Globus pallidus (tissue), 1 donor: ENCODE measurements around the gene HMGN1.
A peak's percentile ranks its signal among the peaks of the same experiment; 100 is the strongest.

Experiments
- DNase-seq: peaks from one replicate; pipeline ENCODE4 v3.0.0-alpha.2; 2015; ENCODE audit warnings: low spot score

The HMGN1 gene

DNA sequence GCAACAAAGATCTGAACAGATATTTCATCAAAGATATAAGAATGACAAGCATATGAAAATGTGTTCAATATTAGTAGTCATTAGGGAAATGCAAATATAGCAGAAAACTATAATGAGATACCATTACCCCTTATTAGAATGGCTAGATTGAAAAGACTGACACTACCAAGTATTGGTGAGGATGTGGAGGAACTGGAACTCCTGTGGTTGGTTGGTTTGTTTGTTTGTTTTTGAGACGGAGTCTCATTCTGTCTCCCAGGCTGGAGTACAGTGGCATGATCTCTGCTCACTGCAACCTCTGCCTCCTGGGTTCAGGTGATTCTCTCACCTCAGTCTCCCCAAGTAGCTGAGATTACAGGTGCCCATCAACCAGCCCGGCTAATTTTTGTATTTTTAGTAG, 18.9 kb upstream of the HMGN1 start:
- DNase-seq = no peak

DNA sequence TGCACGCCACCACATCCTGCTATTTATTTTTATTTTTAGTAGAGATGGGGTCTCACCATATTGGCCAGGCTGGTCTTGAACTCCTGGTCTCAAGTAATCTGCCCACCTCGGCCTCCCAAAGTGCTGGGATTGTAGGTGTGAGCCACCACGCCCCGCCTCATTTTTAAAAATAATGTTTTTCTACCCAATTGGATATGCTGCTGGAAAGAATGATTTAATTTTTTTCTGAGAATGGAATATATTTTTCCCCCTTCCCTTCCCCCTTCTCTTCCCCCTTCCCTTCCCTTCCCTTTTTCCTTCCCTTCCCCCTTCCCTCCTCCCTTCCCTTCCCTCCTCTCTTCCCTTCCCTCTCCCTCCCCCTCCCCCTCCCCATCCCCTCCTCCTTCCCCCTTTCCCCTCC, 17.7 kb upstream of the HMGN1 start:
- no peak for DNase-seq

DNA sequence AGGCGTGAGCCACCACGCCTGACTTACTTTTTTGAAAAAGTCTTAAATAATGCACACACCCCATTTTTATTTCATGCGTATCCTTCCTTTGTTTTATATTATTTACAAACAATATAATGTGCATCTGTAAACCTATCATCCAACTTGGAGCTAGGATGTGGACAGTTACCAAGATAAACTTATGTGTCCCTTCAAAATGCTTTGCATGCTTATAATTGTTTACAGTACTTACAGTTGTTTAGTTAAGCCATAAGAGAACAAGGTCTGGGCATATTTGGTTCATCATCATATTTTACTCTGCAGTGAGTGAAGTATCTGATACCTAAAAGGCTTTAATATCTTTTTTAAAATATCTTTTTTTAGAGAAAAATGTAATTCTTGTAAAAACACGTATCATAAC, 16.1 kb upstream of the HMGN1 start:
- no peak for DNase-seq

DNA sequence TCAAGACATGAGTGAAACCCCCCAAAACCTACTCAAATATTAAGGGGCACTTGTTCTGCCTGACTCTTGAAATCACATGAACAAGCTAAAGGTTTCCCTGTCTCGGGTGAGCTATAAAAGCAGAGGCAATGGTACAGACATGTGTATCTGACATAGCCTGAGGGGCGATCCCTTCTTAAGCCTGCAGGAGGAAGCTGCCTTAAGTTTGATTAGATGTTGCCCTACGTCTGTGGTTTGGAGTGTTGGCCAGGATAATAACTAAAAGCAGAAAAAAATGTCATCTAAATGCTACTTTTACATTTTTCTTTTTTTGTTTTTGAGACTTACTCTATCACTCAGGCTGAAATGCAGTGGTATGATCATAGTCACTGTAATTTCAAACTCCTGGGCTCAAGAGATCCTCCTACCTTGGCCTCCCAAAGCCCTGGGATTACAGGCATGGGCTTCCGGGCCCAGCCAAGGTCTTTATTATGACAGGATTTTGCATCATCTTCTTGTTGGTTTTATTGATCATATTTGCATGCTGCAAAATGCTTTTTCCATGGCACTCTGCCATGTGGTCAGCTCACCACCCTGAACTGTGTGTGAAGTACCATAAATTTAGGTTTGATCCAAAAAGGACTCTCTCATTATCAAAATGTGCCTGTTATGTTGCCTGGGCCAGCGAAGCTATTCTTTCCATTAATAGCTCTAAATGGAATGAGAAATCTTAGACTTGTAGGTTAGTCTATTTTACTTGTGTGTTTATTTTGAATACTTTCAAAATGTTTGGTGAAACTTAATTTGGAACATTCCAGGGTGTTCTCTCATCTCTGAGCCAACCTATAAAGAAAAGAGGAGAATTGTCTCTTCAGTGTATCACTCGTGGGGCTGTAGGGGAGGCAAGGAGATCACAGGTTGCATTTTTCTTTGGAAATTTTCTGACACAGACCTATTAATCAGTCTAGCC, 15.0 kb upstream of the HMGN1 start:
- DNase-seq = no peak

DNA sequence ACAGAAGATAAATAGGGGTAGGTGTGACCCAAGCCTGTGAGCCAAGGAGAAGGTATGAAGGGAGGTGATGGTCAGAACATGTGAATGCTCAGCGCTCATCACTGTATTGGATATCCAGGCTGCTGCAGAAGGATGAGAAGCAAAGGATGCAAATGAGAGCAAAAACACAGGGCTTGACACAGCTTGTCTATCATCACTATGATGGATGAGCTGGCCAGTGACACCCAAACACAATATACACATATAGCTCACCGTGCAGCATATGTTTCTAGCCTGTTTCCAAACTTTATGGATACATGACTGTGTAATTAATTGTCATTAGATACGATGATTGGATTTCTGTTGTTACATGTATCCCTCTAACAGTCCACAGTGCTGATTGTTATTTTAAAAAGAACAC, 13.8 kb upstream of the HMGN1 start:
- DNase-seq = no peak

DNA sequence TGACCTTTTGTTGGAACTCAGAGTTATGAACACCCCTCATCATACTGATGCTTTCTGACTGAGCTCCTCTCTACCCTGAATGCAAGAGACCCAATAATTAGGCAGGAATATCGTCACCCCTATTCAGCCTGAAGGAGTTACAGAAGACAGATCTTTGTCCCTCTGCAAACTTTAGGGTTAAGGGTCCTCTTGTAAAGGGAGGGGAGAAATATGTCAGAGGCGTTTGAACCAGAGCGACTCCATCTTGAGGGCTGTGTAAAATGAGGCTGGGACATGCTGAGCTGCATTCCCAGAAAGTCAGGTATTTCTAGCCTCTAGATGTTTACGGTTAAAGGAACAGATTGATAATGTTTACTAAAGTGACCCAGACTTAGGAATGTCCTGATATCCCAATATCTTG, 10.5 kb upstream of the HMGN1 start:
- DNase-seq = no peak

DNA sequence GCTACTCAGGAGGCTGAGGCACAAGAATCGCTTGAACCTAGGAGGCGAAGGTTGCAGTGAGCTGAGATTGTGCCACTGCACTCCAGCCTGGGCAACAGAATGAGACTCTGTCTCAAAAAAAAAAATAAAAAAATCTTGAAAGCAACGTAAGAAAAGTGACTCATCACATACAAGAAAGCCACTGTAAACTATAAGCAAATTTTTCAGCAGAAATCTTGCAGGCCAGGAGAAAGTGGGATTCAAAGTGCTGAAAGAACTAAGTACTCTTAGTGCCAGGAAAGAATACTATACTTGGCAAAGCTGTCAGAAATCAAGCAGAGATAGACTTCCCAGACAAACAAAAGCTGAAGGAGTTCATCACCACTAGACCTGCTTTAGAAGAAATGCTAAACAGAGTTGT, 4.4 kb upstream of the HMGN1 start:
- DNase-seq = no peak

DNA sequence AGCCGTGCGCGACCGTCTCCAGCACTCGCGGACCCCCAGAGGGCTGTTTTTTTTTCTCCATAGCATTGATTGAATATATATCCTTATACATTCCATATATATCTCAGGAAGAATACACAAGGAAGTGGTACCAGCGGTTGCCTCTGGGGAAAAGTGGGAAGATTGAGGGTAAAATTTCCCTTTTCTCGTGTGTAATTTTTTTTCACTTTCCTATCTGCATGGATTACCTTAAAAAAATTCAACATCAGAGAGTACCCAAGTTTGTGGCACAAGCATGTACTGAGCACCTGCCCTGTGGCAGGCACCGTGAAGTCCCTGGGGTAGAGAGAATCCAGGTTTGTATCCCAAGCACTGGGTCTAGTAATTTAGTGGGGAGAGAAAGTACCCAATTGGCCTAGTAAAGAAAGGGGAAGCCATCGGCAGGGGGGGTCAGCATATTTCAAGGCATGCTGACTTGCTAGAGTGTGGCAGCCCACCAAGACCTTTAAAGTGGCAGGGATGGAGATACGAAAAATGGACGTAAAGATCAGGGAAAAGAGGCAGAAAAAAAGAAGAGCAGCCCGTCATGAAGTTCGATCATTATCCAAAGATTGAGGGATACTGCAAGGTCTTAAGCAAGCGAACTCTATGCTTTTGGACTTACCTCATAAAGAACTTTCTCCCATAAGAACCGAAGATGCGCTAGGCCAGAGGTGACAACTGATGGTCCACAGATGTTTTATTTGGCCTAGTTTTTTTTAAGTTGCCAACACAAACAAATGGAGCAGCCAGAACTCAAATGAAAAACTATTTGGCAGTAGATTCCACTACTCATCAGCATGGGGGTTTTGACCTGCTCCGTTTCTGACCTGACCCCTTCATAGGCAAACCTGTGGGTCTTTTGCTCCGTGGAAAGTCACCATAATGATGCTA, 1.5 kb upstream of the HMGN1 start:
- DNase-seq = no peak

DNA sequence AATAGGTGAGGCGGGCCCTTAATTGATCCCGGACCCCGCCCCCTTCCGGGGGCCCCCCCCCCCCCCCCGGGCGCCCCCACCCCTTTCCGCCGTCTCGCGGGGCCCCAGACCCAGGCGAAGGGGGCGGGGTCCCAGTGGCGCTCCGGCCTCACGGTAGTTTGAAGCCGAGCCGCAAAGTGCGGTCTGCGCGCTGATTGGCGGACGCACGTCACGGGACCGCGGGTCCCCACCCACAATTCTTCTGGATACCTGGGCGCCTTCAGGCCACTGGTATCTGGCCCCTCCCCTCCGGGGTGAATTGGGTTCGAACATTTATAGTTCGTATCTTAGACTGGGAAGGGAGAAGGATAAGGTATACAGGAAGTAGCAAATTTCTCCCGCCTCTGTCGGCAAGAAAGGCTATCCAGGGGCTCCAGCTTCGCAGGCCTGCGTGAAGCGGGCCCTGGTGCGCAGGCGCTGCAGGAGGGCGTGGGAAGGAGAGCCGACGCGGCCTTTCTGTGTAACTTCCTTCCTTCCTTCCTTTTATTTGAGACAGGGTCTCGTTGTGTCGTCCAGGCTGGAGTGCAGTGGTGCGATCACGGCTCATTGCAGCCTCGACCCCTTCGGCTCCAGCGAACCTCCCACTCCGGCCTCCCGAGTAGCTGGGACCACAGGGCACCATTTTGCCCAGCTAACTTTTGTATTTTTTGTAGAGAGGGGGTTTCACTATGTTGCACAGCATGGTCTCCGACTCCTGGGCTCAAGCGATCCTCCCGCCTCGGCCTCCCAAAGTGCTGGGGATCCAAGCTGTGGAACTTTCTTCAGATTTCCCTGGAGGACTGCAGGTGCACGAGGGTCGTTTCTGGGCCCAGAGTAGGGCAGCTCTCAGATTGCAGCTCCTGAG, 564 bp upstream of the HMGN1 start:
- peak; percentile 94 for DNase-seq

DNA sequence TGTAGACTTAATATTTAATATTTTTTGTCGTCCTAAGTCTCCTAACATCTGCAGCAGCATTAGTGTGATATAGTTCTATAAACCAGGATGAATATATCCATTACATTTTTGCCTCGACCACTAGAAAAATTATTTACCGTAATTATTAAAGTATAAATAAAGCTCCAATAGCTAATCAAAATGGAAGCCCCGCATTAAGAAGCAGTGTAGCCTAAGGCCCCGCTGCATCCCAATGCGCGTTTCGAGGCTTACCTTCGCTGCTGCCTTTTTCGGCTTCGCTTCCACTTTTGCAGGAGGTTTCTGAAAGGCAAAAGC, 891 bp downstream of the HMGN1 start:
- DNase-seq = no peak

DNA sequence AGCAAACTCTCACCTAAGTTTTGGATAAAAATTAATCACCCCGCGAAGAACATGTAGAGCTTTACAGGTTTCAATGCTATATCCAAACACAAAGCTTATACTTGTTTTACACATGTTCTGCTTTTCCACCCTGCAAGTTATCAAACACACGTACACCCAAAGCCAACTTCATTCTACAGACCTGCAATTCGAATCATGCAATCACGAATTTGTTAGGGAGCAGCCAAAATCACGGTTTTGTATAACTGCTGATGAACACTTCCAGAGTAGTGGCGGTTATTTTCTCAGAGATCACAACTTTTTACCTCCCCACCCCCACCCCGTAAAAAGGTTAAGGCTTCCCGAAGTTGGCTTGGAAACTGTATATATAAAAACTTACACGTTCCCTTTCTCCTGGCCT, 1.4 kb downstream of the HMGN1 start:
- DNase-seq = no peak

DNA sequence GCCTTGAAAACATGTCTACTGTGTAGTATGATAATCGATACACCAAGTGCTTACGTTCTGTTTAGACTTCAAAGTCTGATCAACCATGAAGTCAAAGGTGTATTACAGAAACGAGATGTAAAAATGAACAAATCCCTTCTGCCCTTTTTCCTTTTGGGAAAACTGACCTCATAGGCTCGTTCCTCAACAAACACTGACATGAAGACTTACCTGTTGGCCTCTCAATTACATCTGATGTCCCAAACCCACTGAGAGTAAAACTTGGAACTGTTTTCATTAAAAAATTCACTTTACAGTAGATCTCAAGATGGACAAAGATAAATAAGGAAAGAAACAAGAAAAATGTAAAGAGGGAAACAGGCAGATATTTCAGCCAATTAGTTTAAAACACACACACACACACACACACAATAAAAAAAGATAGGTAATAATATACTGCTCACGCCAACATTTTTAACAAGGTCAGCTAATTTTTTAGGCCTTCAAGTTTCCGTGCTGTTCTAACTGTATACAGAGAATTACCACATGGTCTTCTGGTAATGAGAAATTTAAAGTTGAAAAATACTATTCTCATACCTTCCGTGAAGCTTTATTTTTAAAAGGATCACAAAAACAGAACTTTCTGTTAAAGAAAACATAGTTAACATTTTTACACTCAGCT, 2.1 kb downstream of the HMGN1 start:
- no peak for DNase-seq

DNA sequence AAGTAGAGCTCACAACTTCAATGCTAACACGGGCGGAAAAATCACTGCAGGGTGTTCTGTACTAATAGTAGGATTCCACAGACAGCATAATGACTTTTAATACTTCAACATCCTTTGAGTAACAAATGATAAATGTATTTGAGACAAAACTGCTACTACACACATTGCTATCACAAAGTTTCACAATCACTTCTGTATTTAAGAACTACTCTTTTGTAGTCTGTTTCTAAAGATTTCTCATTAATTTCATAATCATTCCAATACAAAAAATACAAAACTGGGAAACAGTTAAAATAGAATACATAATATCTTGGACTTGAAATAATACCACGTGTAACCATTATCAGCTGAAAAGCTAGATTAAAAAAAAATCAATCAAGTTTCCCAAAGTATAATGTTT, 2.7 kb downstream of the HMGN1 start:
- no peak for DNase-seq

DNA sequence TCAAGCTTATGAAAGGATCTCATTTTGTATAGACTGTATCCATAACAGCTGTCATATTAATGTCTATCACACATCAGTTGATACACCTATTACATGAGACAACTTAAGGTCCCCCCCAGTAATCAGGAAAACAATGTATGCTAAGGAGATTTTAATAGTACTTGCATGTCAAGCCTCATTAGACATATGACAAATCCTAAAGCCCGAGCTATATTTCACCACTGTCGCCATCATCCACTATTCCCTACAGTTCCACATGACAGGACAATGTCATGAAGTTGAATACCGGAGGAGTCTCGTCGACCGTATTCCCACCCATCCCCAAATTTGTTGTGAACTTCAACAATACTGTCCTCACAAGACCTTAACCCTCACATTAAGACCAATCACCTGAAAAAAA, 3.4 kb downstream of the HMGN1 start:
- no peak for DNase-seq

DNA sequence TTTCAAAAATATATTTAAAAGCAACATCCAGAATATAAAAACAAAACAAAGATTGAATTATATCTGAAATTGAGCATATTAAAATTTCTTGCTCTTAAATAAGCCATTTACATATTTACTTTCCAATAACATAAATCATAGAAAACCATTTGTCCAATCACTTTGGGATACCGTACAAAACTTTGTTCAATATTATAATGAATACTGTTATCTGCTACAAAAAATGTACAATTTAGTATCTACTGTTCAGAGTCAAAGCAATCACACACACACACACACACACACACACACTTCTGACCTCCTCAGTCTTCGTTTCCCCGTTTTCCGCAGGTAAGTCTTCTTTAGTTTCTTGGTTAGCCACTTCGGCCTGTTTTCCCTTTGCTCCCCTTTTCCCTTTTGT, 4.0 kb downstream of the HMGN1 start:
- DNase-seq = no peak

DNA sequence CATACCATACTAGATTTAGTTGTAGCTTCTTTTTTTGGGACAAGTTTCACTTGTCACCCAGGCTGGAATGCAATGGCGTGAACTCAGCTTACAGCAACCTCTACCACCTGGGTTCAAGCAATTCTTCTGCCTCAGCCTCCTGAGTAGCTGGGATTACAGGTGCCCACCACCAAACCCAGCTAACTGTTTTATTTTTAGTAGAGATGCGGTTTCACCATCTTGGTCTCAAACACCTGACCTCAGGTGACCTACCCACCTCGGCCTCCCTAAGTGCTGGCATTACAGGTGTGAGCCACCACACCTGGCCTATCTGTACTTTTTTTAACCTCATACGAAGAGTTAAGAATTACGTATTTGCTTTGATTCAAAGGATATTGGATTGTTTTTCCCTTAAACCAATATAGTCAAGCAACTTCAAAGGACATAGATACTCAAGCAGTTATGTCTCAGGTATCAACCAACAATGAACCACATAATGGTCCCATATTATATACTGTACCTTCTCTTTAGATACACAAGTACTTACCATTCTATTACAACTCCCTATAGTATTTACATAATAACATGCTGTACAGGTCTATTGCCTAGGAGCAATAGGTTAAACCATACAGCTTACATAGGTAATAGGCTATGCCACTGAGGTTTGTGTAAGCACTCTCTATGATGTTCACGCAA, 7.5 kb downstream of the HMGN1 start:
- DNase-seq = no peak

DNA sequence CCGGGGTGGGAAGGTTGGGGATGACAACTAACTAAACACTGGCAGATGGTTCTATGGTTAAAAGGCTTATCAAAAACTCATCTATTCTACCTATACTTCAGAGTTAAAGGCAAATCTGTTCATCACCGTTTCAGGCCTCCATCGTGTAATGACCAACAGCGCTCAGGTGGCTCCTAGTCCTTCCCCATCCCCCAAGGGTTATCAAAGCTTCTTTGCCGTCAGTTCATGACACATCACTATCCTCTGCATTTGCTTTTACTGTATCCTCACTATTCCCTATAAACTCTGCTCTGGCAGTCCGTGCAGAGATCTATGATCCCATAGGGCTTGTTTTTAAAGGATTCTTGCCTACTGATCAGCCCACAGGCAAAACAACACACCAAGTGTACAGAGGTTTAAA, 8.2 kb downstream of the HMGN1 start:
- DNase-seq = no peak

DNA sequence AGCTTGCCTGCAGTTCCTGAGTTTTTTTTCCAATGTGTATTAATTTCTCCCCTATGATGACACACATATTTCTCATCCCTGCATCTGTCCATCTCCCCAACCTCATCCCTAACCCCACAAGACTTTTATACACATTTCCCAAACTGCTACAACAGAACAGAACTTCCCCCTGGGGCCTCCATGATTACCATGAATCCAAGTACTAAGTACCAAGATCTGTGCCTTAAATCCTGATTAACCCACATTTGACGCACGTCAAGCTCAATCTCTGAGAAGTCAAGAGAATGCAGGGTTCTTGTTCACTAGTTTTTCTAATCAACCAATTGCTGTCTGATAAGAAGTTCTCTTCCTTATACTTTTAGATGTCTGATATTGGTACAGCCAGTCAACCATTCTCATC, 9.7 kb downstream of the HMGN1 start:
- DNase-seq = no peak

DNA sequence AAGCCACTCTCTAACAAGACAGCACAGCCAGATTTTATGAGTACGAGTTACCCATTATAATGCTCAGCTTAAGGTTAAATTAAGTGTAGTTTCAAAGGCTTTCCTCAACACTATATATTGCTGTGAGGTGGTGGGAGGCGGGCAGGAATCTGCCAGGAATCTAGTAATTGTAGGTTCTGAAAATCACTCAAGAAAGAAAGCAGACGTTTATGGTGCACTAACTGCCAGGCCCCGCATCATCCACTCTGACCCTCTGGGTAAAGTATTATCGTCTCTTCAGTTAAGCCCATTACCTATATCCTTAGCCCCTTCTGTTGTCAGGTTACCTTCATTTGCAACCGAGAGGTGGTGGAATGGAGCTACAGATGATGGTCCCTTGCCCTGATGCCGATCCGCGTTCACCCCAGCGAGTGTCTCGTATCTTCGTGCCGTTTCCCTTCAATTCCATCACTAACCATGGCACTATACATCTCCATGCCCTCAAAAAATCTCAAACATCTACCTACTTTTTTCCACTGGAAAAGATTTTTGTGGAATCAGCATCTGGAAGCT, 12.4 kb downstream of the HMGN1 start:
- no peak for DNase-seq

DNA sequence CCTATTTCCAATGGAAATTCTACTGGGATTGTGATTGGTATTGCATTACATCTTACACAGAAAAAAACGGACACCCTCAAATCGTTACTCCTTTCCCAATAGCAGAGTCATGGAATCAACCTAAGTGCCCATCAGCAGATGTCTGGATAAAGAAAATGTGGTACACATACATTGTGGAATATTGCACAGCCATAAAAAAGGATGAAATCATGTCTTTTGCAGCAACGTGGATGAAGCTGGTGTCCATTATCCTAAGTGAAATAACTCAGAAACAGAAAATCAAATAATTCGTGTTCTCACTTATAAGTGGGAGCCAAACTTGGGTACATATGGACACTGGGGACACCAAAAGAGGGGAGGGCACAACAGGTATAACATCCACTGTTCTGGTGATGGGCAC, 14.3 kb downstream of the HMGN1 start:
- no peak for DNase-seq

DNA sequence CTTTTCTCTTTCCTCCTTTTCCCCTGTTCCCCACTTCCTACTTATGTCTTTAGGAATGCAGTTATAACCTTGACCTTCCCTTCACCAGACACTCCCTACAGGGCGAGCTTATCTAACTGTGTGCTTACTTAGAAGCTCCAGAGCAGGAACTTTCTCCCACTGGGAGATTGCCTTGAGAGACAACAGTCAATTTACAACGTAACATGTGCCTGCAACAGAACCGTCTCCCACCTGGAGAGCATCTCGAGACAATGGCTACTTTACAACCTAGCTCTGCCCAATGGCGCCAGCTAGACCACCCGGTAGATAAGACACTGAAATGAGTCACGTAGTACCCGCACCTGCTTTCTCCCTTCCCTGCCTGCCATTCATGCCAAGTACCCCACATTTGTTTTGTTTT, 16.7 kb downstream of the HMGN1 start:
- no peak for DNase-seq
